ENCODE results near the gene CDH11.

The CDH11 gene

DNA sequence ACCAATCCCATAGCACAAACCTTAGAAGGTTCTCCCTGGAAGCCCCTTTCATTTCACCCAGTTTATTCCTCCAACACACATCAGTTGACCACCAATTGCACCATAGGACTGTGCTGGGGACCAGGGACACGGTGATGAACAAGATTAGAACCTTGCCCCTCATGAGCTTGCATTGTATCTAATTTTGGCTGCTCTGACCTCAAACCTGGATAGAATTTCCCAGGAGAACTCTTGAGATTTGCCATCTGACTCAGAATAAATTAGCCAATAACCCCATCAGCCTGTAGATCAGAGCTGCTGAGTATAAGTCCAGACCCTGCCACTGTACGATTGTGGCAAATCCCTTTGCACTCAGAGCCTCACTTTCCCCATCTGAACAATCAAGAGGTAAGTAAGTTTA is 52.1 kb downstream of the CDH11 start:
- DNase-seq (ENCODE audit: low spot score): no peak

DNA sequence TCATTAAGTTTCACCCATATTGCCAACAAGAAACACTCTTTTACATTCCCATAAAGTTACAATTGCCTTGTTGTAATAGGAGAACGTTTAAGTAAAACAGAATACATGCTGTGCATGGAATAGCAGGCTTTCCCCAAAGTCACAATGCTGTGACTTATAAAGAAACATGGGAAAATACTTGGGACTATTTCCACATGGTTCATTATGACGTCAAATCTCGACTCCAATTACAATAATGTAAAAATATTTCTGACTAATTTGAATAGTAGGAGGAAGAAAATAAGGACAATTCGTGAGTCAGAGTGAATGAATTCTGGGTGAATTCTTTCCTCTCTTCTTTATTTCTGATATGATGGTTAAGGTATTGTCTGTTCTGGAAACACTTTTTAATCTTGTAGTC is 52.8 kb downstream of the CDH11 start:
- no peak for DNase-seq (ENCODE audit: low spot score)

DNA sequence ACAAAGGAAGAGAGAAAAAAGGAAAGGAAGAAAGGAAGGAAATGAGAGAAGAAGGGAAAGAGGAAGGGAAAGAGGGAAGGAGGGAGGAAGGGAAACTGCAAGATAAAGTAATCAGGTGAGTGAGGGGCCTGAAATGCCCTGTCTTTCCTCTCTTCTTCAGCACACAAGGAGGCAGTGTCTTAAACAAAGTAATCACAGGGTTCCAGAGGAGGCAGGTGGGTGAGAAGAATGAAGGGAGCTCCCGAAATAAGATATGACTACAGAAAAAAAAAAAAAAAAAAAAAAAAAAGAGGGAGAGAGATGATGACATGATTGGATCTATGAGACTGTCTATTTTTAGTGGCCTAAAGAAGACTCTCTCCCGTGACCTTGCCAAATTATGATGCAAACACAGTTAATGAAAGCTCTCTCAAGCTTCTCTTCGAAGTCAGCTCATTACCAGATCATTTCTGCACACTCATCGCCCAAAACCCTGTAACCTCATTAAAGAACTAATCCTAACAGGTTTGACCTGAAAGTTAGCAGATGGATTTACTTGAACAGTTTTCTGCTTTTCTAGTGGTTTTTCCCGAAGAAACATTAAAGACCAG is 53.6 kb downstream of the CDH11 start:
- no peak for DNase-seq (ENCODE audit: low spot score)

DNA sequence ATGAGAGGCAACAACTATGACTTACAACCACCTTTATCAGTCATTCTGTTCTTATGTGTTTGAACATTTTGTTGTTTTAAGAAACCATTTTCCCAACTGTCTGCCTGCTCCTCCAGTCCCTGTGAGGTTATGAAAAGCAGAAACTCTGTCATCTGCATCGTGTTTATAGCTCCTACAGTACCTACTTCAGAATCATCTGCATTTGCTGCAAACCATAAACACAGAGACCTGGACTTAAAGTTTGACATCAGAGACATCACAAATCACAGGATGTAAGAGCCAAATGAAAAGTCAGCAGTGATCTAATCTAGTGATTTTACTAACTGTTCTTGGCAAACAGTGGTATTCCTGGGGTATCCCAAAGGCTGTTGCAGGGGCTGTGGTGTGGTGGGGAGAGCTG is 55.2 kb downstream of the CDH11 start:
- DNase-seq (ENCODE audit: low spot score): no peak

DNA sequence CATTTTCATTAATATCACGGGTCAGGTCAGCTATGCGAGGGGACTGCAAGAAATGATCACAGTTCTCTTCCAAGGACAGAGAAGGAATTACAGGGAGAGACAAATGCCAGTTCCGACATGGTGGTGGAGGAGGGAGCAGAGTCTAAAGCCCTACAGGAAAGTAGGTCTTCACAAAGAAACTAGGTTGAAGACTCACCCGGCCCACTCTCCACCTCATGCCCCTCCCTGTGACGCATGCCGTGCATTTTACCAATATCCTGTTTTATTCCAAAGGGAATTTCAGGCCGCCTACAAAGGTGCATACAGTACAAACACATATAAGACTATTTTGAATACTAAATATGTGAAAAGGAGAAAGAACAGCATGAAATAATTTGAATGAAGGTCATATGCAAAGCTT is 56.8 kb downstream of the CDH11 start:
- DNase-seq (ENCODE audit: low spot score): no peak

DNA sequence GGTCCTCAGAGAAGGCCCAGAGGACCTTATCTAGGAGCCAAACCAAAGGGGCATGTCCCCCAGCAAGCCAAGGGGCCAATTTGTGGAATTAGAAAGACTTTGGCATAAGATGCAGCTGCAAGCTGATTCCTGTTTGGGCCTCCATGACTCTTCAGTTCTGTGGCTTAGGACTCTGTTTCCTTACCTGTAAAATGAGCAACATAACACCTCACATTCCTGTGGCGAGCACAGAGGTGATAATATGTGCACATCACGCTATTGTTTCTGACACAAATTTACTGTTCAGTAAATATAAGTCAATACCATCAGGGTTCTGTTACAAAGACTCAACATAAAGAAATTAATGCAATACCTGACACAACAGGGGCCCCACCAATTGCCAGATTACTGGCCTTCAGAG is 57.7 kb downstream of the CDH11 start:
- DNase-seq (ENCODE audit: low spot score): no peak

DNA sequence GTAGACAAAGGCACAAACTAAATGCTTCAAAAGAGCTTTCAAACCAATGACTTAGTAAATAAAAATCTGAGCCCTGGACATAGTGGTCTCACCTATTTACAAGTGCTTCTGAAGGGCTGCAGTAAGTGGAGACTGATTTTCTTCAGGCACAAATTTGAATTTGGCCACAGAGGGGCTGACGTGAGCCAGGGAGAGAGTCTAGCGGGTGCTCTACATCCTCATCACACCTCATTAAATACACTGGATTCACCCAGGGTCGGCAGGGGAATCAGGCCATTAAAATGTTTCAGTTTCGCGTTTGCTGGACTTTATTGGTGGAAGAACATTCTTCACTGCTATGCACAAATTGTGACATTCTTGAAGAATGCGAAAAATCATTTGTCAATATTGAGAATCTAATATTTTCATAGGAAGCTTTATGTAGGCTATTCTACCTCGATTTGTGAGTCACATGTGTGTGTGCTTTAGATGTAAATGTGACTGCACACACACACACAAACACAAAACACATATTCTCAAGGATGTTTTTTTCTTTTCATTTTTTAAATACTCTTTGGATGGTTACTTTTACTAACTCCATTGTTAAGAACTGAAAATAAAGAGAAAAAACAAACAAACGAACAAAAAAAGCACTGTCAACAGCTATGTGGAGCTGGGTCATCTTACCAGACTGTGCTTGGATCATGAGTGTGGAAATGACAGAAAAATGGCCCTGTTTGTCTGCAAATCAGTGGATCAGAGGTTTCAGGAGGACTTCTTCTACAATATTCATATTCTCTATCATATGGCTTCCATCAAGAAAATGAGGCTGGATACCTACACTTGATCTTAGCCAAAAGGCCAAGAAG is 58.9 kb downstream of the CDH11 start:
- DNase-seq (ENCODE audit: low spot score): no peak

DNA sequence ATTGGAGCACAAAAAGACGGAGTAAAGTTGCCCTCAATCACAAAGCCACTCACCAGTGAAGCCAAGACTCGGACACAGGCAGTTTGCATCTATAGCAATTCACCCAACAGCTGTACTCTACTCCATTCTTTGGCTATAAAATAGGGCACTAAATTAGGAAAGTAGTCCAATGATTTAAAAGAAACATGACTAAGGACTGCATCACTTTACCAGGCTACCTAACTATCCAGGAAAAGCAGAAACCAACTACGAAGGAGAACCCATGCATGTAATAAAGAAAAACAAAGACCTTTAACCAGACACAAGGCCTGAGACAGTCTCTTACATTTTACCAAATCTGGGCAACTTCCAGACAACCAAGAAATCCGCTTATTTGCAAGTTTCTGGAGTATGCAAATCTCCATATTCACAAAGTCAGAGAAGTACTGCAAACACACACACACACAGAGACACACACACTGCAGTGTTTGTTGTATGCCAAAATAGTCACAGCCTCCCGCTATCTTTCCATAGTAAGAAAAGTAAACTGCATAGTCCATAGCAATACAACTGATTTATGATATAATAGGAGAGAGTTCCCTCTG is 59.8 kb downstream of the CDH11 start:
- DNase-seq (ENCODE audit: low spot score): no peak

DNA sequence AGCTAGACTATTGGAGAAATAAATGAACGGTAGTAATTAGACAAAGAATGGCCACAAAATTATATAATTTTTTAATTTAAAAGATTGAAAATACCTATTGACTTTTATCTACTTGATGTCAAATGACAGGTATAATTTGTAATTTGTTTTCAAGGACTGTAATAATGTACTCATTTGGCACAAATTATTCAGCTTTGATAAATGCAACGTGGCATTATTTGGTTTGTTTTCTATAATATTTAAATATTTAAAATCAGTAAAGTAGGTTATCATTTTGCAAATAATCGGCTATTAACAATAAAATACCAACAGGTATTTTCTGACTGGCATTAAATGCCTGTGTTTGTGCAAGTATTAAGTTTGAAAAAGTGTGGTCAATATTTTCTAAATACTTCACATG is 60.6 kb downstream of the CDH11 start:
- no peak for DNase-seq (ENCODE audit: low spot score)

DNA sequence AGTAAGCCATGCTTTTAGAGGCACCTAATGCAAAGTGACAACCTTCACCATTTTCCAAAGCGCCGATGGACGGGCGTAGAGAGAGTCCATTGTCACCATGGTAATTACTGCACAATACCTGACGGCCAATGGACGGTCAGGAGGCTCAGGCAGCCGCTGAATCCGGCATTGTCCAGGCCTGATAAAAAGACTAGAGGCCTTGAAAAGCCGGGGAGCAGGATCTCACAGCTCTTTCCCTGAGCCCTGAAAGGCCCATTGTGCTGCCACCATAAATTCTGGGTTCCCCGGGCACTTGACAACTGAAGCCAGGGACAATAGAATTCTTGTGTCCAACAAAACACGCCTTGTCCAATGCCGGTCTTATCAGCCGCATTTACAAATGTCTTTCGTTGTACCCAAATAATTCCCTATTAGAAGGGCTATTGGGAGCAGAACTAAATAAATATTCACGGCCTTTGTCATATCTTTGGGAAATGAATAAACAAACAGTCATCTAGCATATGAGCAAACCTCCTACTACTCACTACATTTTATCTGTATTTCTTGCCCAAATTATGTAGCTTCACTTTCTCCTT is 62.4 kb downstream of the CDH11 start:
- no peak for DNase-seq (ENCODE audit: low spot score)

DNA sequence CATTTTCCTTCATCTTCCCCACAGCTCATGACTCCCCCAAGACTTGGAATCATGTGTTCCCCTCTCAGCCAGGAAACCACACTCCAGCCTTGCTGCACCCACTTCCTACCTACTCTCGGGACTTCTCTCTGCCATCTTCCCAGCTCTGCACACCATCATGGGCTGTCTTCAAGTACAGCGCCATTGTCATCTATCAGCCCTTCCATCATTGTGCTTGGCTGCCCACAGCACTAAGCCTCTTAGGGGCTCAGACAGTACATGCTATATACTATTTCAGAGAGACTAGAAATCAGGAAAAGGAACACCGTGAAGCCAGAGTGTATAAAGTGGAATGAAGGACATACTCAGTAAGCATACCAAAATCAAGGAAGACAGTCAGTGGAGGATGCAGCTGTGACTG is 64.7 kb downstream of the CDH11 start:
- no peak for DNase-seq (ENCODE audit: low spot score)

DNA sequence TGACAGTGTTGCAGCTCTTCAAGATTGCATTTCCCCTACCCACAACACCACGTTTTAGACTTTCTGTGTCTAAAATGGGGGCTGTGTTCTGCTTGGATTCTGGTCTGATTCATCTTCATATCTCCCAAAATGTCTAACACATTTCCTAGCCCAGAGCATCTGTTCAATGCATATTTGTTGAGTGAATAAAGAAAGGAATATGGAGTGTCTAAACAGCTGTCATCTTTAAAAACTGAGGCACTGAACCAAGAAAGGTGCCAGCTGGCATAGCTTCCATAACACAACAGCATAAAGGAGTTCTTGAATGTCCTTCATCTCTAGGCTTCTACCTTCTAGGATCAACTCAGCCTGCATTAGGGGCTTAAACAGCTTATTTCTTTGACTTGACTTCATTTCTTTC is 67.4 kb downstream of the CDH11 start:
- DNase-seq (ENCODE audit: low spot score): no peak

DNA sequence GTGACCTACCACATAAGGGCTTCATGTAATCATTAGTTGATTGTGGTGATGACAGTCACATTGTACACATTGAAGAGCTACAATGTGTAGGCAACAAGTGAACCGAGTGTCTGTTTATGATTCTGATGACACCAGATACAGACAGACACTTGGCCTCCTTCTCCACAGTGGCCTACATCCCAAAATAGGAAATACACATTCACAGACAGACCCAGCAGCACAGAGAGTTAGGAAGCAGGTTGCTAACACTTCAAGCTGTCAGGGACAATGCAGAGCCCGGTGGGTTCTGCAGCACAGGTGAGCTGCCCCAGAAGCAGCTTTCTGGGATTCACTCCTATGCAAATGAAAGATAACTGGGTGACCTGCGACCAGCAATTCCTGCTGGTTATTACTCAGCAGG is 72.2 kb downstream of the CDH11 start:
- no peak for DNase-seq (ENCODE audit: low spot score)

DNA sequence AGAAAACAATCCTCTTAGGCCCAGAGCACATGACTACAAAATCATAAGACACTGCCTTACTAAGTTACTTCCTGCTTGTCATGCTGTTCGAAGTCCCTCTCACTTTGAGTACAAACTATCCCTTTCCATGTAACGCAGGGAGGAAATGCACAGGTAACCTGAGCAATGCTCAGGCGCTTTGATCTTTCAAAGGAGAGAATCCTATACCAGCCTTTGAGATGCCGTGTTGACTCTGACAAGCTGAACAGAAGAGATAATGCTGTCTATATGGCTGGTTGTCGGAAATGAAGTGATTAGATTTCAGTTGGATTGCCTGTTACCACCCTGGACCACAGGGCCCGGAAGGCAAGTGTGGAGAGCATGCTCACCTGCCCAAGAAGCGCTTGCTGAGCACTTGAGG is 75.9 kb downstream of the CDH11 start:
- no peak for DNase-seq (ENCODE audit: low spot score)

DNA sequence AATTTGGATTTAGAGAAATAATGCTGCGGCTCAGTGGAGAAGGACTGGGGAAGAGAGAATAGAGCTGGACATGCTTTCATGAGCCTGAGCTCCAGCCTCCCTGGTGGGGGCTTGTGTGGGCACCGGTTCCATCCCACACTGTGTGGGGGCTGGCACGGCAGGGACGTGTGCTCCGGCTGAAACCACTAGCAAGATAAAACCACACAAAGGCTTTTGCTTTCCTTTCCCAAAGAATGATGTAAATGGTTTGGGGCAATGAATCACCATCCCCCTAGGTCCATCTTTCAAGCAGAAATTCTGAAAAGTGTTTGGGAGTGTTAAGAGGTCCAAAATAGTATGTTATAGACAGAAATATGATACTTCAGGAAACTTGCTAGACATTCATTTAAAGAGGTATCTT is 77.0 kb downstream of the CDH11 start:
- DNase-seq (ENCODE audit: low spot score): no peak

DNA sequence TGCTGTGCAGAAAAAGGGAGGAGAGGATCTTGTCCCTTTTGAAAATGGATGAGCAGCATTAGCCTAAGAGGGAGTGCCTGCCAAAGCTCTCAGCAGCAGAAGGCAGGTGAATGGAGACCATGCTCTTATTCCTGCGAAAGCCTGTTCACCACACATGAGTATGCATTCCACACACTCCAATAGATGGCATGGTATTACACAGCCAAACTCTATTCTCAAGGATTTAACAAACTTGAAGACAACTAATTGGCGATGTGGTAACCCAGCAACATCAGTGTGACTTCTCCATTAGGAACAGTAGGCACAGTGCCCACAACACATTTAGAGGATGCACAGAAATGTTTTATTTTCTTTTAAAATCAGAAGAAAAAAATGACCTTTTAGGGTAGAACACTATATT is 77.8 kb downstream of the CDH11 start:
- no peak for DNase-seq (ENCODE audit: low spot score)

DNA sequence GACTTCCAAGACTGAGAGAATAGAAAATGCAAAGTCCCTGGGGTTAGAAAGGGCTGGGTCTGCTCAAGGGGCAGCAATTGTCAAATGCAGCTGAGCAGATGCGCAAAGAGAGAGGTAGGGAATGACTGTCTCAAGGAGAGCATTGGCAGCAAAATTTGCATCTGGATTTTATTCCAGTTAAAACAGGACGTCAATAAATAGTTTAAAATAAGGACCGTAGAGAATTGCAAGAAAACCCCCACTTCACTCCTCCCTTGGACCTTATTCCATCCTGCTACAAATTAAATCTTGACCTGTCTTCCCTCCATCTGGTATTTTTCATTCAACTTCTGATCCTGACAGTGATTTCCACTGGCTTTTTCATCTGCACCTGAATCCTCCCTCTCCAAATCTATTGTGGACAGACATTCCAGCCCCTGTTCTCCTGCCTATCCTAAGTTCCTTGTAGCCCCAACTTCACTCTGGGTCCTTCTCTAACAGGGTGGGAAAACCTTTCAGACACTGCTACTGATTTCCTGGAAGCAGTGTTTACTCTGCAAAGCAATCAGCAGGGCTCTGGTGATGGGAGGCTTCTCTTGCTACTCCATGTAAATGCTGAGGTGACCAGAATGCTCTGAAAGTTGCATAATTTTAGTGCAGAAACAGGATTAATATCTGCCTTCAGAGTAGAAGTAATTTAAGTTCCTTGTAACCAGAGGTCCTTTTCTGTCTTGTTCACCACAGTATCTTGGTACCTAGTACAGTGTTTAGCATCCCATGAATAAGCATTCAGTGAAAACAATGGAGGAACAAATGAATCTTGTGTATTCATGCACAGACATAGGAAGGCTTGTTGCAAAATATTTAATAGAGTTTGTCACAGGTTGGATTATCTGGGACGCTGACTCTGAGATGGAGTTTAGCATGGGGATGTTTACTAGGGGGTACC is 79.2 kb downstream of the CDH11 start:
- no peak for DNase-seq (ENCODE audit: low spot score)

DNA sequence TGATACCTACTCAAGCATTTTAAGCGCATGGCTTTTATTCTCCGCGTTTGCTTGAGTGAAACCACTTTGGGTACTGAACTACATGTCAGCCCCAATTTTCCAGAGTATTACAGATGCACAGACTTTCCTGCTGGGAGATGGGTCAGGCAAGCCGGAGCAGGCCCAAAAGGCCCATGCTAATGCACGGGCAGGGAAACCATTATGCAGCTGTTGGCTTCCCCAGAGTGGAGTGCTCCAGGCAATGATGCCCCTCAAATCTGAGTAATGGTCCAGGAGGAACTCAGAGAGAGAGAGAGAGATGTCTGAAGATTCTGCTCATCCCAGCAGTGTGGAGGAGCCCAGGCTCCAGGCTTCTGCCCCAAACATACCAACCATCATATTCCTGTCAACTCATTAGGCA is 80.2 kb downstream of the CDH11 start:
- DNase-seq (ENCODE audit: low spot score): no peak

DNA sequence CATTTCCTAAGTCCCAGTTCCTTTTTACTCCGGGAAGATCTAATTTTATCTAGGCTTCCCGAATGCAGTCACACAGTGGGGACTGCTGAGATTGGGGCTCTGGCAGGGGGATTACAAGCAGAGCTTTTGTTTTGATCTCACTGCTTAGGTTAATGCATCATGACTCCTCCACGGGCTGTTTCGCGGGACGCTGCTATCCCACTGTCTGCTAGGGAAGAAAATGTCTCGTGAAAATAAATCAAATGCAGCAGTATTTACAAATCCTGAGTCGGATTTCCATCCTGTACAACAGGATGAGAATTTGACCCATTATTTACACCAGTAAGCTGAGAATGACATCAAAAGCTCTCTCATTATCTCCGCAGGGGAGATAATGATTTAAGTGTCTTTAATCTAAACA is 83.8 kb downstream of the CDH11 start:
- no peak for DNase-seq (ENCODE audit: low spot score)

DNA sequence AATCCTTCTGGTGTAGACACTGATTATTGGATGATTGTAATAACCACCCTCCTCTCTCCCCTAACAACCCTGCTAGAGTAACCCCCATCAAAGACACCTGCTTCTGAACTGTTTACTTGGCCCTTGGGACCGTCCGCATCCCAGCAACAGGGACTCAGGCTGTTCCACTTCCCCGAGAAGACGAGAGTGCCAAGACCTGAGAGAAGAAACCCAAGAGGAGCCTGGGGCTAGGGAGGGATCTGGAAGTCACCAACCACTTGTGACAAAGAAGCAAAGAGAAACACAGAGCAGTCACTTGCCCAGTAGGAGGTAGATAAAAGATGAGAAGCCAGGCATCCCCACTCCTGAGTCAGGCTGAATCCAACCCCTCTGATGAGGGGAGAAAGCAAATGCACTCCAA is 84.3 kb downstream of the CDH11 start:
- no peak for DNase-seq (ENCODE audit: low spot score)

DNA sequence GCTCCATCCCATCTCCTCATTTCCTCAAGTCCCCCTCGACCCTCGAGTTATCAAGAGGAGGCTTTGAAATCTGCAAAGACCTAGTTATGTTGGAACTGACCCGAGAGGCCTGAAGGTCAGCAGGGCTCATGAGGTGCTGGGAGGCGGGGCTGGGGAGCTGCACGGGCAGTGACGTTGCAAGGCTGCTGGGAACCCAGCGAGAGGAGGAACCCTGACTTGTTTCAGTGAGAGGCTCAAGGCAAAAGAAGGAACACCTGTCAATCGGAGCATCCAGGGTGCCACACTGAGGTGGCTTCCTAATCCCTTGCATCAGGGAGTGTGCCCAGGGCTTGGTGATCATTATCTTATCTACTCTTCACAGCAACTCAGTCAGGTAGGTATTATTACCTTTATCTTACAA is 86.9 kb downstream of the CDH11 start:
- no peak for DNase-seq (ENCODE audit: low spot score)

DNA sequence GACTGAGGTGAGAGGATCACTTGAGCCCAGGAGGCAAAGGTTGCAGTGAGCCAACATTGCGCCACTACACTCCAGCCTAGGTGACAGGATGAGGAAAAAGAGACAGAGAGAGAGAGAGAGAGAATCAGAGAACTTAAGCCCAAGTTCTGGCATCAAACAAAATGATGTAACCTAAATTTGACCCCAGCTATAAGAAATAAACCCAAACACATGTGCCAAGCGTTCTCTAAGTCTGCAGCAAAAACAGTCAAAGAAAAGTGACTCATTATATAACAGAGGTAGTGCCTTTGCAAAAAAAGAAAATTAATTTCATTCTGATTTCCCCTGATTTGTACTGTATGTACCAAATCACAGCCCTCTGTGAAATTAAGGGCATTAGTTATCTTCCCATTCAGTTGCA is 89.5 kb downstream of the CDH11 start:
- DNase-seq (ENCODE audit: low spot score): no peak
